ENCODE results near the gene KLF6.
"Not testable (repeated sequence)": the region's sequence is repeated elsewhere in the genome, so short reads cannot be mapped to it uniquely, and the experiment has no call there.

The KLF6 gene

GRCh38 chr10:3755440-3756359, 29.3 kb downstream of the KLF6 start:
- DNase-seq, result no peak

GRCh38 chr10:3754727-3755439, 30.1 kb downstream of the KLF6 start:
- DNase-seq, result peak; percentile 85

GRCh38 chr10:3750854-3751253, 34.2 kb downstream of the KLF6 start:
- no peak for DNase-seq

- no peak for DNase-seq
Observed at GRCh38 chr10:3750006-3750816, 34.8 kb downstream of the KLF6 start.

- no peak for DNase-seq
Observed at GRCh38 chr10:3749600-3749999, 35.4 kb downstream of the KLF6 start.

- DNase-seq, result no peak
Observed at GRCh38 chr10:3749011-3749410, 36.0 kb downstream of the KLF6 start.

GRCh38 chr10:3748484-3748883, 36.5 kb downstream of the KLF6 start:
- no peak for DNase-seq

- no peak for DNase-seq
Observed at GRCh38 chr10:3747984-3748383, 37.0 kb downstream of the KLF6 start.

- no peak for DNase-seq
Observed at GRCh38 chr10:3747248-3747960, 37.6 kb downstream of the KLF6 start.

- no peak for DNase-seq
Observed at GRCh38 chr10:3746634-3747033, 38.4 kb downstream of the KLF6 start.

- DNase-seq, result no peak
Observed at GRCh38 chr10:3745521-3745920, 39.5 kb downstream of the KLF6 start.

GRCh38 chr10:3741688-3742461, 43.1 kb downstream of the KLF6 start:
- no peak for DNase-seq

GRCh38 chr10:3740157-3740871, 44.7 kb downstream of the KLF6 start:
- DNase-seq, result peak; percentile 91

- DNase-seq, result no peak
Observed at GRCh38 chr10:3738855-3739350, 46.1 kb downstream of the KLF6 start.

GRCh38 chr10:3737864-3738263, 47.1 kb downstream of the KLF6 start:
- DNase-seq, result no peak

- no peak for DNase-seq
Observed at GRCh38 chr10:3735175-3735574, 49.8 kb downstream of the KLF6 start.

- DNase-seq, result no peak
Observed at GRCh38 chr10:3734111-3734510, 50.9 kb downstream of the KLF6 start.

GRCh38 chr10:3732183-3732582, 52.8 kb downstream of the KLF6 start:
- not testable (repeated sequence) for DNase-seq

GRCh38 chr10:3729397-3729976, 55.5 kb downstream of the KLF6 start:
- DNase-seq, result no peak

- DNase-seq, result no peak
Observed at GRCh38 chr10:3728563-3728962, 56.4 kb downstream of the KLF6 start.

- no peak for DNase-seq
Observed at GRCh38 chr10:3727268-3727667, 57.7 kb downstream of the KLF6 start.
